Activated T-cell treated with anti-CD3 and anti-CD28 coated beads for 48 hours (primary cell): Measurements from ENCODE around the gene ACSM6.
A peak's percentile ranks its signal among the peaks of the same experiment; 100 is the strongest.

Experiments used
- DNase-seq: peaks from one replicate; pipeline ENCODE4 v3.0.0-alpha.2; 2020; ENCODE audit warnings: low read depth

The ACSM6 gene

DNA sequence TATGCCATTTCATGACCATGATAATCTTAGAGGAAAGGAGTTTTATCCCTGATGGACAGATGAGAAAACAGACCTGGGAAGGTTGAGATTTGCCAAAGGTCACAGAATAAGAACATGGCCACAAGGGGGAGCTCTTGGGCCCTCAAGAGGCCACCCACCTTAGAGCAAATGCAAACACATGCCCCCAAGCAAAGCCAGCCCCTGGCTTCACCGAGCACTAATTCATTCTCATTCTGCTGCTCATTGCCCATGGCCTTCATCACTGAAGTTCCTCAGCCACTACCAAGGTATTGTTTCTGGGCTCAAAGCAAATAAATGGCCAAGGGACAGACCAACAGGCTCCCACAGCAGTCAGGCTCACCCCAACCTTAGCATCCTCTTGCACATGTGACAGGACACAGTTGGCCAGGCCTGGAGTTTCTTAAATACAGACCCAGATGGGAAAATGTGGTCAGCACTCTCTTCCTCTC, 52.6 kb downstream of the ACSM6 start:
- DNase-seq = peak; percentile 45

- DNase-seq = no peak
Measured at GRCh38 chr10:95247200-95247880, 53.3 kb downstream of the ACSM6 start.

GRCh38 chr10:95247881-95248583, 54.0 kb downstream of the ACSM6 start:
- no peak for DNase-seq

- no peak for DNase-seq
Measured at GRCh38 chr10:95248989-95249388, 55.0 kb downstream of the ACSM6 start.

- no peak for DNase-seq
Measured at GRCh38 chr10:95249467-95249866, 55.4 kb downstream of the ACSM6 start.

DNA sequence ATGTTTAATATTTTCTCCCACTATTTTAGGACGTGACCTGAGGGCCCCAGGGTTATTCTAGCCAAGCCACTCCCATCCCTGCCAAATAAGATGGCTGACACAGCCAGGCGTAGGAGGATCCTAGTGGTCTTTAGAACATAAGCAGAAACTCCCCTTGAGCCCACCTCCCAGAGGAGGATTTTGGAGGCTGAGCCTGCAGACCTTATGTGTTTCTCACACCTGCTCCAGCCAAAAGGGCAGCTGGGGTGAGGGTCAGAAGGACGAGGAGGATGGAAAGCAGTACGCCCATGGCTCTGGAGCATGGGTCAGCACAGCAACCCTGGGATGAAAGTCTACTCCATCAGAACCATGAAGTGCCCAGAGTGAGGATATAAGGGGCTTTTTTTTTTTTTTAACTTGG, 56.8 kb downstream of the ACSM6 start:
- no peak for DNase-seq

DNA sequence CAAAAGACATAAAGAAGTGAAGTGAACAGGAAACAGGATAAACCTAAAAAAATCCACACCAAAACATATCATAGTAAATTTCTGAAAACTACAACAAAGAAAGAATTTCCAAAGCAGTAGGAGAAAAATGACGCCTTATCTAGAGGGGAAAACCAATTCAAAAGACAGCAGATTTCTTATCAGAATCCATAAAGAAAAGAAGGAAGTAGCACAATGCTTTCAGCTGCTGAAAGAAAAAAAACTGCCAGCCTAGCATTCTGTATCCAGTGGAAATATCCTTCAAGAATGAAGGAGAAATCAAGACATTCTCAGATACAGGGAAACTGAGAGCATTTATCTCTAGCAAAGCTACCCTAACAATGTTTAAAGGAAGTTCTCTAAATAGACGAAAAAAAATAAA, 59.0 kb downstream of the ACSM6 start:
- no peak for DNase-seq

DNA sequence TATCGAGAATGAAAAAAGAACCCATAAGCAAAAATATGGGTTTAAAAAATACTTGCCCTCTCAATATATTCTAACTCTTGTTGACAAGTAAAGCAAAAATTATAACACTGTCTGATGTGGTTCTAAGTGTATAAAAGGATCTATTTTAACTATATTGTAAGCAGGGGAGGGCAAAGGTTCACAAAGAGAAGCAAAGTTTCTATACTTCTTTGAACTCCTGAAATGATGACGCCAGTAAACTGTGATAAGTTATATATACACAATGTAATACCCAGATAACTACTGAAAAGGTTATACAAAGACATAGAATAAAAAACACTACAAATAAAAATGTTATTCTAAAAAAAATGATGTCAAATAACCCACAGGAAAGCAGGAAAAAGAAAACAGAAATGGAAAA, 59.6 kb downstream of the ACSM6 start:
- DNase-seq = no peak

- DNase-seq = no peak
Measured at GRCh38 chr10:95254629-95255028, 60.6 kb downstream of the ACSM6 start.

DNA sequence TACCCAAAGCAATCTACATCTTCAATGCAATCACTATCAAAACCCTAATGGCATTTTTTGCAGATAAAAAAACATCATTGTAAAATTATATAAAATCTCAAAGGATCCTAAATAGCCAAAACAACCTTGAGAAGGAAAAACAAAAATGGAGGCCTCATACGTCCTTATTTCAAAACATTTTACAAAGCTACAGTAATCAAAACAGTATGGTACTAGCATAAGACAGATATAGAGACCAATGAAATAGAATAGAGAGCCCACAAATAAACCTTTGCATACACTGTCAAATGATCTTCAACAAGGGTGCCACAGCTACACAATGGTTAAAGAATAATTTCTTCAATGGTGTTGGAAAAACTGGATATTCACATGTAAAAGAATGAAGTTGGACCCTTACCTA, 62.2 kb downstream of the ACSM6 start:
- no peak for DNase-seq

GRCh38 chr10:95257849-95258248, 63.8 kb downstream of the ACSM6 start:
- DNase-seq = no peak

DNA sequence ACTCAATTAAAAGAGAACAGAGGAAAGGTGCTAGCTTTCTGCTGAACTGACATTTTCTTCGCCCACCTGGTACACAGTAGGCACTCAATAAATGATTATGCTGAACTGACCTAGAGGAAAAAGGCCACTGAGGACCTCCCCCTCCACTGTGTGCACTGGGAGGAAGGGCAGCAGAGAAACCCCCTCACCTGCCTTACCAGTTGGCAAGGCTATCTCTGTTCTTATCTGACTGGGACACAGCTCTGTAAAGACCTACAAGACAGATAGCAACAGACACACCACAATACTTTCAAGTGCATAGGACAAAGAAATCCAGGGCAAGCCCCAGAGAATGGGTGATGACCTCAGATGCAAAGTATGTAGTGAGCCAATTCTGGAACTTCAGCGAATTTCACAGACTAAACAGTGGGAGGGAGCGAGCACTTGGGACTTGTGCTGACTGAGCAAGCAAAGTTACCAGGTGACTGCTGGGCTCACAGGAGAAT, 66.4 kb downstream of the ACSM6 start:
- no peak for DNase-seq

DNA sequence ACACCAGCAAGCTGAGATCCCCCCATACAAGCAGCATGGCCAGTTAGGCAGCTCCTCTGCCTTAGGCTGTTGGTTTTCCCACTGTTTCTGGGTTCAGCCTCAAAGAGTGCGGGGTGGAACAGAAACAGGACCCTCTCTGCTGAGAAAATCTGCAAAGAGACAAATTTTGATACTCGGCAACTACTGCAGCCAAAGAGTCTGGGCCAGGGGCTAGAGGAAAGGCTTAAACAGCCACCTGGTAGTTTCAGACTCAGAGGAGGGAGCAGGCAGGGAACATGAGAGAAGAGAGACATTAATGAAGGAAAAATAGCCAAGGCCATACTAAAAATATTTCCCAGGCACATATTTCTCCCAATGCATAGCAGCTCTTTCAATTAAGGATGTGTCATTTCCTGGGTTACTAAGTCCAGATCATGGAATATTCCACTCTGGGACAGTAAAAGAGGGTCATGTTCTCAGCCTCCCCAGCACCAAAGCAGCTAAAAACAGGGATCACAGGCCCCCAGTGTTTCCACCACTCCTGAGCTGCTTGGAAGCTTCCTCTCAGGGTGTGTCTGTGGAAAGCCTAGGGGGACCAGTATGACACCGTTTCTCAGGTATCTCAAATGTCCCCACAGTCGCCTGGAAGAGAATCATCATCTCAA, 67.0 kb downstream of the ACSM6 start:
- DNase-seq = no peak

- DNase-seq = no peak
Measured at GRCh38 chr10:95261926-95262325, 67.9 kb downstream of the ACSM6 start.

DNA sequence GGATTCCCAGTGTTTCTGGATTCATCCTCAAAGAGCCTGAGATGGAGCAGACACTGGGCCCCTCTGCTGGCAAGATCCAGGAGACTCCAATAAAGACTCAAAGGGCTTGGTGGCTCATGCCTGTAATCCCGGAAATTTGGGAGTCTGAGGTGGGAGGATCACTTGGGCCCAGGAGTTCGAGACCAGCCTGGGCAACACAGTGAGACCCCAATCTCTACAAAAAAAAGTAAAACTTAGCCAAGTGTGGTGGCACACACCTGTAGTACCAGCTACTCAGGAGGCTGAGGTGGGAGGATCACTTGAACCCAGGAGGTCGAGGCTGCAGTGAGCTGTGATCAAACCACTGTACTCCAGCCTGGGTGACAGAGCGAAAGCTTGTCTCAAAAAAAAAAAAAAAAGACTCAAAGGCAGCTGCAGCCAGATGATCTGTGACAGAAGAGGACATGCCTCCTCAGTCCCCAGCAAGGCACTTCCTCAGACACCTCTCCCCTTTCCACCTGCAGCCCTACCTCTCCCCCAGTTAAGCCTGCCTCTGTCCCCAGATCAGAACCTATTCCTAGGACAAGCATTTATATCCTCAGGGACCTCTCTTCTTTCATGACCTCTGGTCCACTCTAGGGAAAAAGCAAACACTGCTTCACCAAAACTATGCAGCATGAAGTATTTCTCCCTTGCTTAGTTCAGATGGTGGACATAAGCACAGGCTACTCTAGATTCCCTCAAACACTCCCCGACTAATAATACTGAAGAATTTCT, 68.9 kb downstream of the ACSM6 start:
- no peak for DNase-seq

DNA sequence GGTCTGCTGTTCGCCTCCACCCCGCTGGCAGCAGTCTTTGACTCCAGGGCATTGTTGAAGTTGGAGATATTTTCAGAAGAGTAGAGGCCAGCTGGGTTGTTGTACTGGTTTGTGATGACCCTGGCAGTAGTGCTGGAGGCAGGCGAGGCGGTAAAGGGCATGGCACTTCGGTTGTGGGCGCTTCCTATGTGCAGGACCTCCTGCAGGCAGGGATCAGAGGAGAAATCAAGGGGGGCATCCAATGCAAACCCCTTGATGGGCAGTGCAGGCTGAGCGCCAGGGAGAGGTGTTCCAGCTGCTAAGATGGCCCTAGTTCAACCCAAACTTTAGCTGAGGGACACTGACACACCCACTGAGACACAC, 69.8 kb downstream of the ACSM6 start:
- DNase-seq = no peak

- no peak for DNase-seq
Measured at GRCh38 chr10:95264227-95265051, 70.4 kb downstream of the ACSM6 start.

GRCh38 chr10:95265572-95265971, 71.5 kb downstream of the ACSM6 start:
- no peak for DNase-seq

DNA sequence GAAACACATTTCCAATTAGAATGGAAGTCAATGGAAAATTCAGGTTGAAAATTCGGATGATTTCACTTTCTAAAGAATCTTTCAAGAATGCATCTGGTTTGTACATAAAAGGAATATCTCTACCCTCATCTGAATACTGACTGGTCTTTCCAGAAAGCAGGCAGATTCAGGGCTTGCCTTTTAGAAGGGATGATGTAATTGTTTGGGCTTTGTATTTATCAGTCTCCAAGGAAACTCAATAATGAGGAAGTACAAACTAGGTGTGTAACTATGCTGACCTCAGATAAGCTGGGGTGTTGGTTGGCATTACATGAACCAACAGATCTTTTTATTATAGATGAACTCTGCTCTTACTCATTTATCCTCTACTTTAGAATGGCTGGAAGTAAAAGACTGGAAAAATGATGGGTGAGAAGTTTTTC, 72.6 kb downstream of the ACSM6 start:
- no peak for DNase-seq

DNA sequence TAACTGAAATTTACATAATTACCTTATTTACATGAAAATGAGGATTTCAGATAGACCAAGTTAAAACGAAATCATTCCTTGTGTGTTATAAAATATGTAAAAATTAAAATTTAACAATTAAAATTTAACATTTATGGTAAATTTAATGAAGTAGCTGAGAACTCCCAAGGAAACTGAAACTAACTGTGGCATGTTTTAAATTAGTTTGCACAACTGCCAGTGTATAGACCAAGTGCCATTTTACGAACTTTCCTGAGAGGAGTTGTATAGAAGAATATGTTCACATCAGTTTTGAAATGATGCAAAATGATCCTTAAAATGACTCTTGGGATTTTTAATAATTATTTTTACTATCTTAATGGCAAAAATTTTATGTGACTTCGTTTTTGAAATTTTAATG, 73.2 kb downstream of the ACSM6 start:
- no peak for DNase-seq

DNA sequence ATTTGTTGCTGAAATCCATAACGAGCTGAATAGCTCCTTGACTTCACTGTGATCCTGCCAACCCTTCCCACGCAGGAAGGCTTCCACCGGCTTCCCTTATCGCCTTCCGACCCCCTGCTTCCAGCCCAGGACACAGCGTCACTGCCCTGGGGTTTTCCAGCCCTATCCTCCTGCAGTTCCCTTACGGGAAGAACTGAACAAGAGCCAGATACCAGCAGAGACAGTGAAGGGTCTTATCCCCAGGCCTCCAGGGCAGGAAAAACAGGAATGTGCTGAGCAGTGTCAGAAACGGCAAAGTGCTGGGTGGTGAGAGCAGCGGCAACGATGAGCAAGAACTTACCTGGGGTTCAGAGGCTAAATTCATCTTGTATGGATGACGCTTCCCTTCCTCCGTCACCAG, 74.4 kb downstream of the ACSM6 start:
- DNase-seq = no peak
